Midbrain (tissue), 1 donor: Measurements from ENCODE around the gene RBMX.
"Not testable (repeated sequence)": the region's sequence is repeated elsewhere in the genome, so short reads cannot be mapped to it uniquely, and the experiment has no call there.

Source experiments
- DNase-seq: peaks from one replicate; lab custom pipeline; 2025; lab: John Stamatoyannopoulos, UW

Gene RBMX

DNA sequence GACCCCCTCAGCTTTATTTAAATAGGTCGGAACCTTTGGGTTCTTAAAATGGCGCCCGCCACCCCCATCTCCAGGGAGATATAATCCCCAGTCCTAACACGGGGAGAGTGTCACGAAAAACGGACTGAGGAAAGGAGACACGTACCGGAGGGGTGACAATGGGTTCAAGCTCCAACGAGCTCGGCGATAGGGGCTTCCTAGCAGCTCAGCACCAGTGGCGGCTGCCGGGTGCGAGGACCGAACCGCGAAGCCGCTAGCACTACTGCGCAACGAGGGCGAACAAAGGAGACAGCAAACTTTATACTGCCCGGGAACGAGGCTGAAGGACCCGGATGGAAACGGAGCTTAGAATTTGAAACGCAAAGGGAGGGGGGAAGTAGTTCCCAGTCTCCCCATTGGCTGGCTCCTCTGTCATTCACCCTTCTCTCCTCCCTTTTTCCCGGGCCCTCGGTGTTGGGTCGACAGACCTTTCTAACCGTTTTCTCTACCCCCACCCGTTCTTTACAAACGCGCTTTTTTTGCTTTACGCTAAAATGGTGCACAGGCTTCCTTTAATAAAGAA lies at the start of gene RBMX:
Gene RBMX, minus strand, starts transcription at position 274 of the 562 bp plus-strand sequence. CDS start 1,298 bp downstream, outside the sequence.
- DNase-seq: peak; percentile 94

DNA sequence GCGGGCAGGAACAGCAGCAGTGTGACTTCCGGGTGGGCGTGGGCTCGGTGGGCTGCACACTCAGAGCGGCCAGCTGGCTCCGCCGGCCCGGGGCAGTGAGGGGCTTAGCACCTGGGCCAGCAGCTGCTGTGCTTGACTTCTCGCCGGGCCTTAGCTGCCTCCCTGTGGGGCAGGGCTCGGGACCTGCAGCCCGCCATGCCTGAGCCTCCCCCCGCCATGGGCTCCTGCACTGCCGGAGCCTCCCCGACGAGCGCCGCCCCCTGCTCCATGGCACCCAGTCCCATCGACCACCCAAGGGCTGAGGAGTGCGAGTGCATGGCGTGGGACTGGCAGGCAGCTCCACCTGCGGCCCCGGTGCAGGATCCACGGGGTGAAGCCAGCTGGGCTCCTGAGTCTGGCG lies 40.9 kb upstream of the RBMX start:
- not testable (repeated sequence) for DNase-seq

DNA sequence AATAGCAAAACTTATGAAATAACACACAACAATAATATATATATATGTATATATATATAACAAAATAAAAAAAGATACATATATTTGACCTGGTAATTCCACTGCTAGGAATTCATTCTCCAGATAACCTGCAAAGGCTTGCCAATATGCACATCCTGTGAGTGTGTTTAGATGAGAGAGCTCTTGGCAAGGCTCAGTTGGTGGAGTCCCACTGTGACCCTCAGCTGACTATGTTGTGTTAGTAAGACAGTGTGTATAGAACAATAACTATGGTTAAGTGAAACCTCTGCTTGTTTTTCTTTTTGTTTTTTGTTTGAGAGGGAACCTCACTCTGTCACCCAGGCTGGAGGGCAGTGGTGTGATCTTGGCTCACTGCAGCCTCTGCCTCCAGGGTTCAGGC lies 39.5 kb upstream of the RBMX start:
- no peak for DNase-seq

DNA sequence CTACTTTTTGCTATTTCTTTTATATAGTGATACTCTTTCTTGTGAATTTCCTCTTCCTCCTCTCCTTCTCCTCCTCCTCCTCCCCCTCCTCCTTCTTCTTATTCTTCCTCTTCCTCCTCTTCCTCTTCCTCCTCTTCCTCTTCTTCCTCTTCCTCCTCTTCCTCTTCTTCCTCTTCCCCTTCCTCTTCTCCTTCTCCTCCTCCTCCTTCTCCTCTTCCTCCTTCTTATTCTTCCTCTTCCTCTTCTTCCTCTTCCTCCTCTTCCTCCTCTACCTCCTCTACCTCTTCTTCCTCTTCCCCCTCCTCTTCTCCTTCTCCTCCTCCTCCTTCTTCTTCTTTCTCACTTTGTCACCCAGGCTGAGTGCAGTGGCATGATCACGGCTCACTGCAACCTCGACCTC lies 36.3 kb upstream of the RBMX start:
- DNase-seq: no peak

DNA sequence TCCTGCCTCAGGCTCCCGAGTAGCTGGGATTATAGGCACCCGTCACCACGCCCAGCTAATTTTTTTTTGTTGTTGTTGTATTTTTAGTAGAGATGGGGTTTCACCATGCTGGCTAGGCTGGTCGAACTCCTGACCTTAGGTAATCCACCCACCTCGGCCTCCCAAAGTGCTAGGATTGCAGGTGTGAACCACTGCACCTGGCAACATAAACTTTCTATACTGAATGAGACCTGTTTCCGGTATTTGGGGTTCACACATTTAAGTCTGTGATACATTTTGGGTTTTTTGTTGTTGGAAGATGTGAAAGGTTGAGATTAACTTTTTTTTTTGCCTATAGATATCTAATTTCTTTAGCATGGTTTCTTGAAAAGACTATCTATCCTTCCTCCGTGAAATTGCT lies 31.1 kb upstream of the RBMX start:
- DNase-seq: not testable (repeated sequence)

GRCh38 chrX:136911253-136911652 lies 30.7 kb upstream of the RBMX start:
- DNase-seq: no peak

DNA sequence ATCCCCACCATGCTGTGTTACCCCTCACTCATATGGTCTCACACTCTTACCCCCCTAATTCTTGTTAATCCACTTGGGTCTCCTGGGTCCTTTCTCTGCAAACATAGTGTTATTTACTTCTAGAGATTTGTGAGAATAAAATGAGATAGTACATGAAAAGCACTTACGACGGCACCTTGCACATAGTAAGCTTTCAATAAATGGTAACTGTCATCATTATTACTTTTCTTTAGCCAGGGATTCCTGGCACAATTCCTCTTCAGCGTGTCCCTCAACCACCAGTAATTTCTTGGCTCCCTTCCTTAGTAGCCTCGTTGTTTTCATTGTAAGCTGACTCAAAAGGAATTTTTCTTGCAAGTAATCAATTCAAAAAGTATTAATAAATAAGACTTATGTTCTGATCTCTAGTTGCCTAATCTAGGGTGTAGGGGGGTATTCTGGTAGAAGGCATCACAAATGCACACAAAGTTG lies 30.1 kb upstream of the RBMX start:
- no peak for DNase-seq

GRCh38 chrX:136909706-136910564 lies 29.4 kb upstream of the RBMX start:
- DNase-seq: peak; percentile 63

DNA sequence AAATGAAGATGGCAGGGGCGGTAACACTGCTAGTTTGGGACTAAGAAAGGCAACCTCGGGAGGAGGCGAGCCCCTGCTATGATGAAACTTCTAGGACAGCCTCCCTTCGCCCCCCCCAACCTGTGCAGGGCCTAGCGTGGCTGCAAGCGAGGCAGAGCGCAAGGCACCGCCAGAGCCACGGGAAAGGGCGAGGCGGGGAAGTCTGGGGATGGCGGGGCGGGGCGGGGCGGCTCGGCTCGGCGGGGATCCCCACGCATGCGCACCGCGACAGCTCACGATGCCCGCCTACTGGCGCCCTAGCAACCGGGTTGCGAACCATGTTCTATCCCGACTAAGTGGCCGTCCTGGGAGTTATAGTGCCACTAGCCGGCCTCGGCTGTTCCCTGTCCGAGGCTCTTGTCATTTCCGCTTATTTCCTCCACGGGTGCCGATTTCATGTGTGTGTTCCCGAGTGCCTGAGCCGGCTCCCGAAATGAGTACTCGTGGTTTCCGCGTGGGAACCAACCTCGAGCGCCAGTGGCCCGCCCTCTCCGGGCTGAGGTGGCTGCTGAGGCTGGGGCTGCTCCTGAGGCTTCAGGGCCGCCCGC lies 28.7 kb upstream of the RBMX start:
- DNase-seq: peak; percentile 79

- peak; percentile 6 for DNase-seq
Observed at GRCh38 chrX:136907621-136908020, 27.1 kb upstream of the RBMX start.

- DNase-seq: no peak
Observed at GRCh38 chrX:136906921-136907510, 26.5 kb upstream of the RBMX start.

GRCh38 chrX:136904067-136904466 lies 23.5 kb upstream of the RBMX start:
- not testable (repeated sequence) for DNase-seq

GRCh38 chrX:136900071-136900470 lies 19.5 kb upstream of the RBMX start:
- DNase-seq: not testable (repeated sequence)

DNA sequence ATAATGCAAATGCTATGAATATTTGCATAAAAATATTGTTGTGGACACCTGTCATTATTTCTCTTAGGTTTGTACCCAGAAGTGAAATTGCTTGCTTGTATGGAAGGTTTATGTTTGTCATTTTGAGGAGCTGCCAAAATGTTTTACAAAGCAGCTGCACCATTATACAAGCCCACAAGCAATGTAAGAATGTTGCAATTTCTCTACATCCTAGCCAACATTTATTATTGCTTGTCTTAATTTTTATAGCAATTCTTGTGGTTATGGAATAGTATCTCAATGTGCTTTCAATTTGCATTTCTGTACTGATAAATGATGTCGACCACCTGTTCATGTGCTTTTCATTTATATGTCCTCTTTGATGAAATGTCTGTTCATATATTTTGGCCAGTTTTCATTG lies 18.7 kb upstream of the RBMX start:
- DNase-seq: no peak

DNA sequence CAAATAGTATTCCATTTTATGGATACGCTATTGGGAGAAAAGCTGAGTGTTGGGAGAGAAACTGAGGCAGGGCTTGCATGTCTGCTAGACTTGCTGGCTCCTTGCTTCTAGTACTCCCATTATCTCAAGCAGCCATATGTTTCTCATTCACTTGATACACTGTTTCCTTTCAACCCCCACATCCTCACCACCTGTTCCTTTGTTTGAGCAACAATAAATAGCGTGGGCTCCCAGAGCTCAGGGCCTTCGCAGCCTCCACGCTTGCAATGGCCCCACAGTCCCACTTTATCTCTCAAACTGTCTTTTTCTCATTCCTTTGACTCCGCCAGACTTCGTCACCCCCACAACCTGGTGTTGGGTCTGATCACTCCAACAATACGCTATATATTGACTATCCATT lies 18.2 kb upstream of the RBMX start:
- not testable (repeated sequence) for DNase-seq

- DNase-seq: no peak
Observed at GRCh38 chrX:136896121-136896914, 15.8 kb upstream of the RBMX start.

DNA sequence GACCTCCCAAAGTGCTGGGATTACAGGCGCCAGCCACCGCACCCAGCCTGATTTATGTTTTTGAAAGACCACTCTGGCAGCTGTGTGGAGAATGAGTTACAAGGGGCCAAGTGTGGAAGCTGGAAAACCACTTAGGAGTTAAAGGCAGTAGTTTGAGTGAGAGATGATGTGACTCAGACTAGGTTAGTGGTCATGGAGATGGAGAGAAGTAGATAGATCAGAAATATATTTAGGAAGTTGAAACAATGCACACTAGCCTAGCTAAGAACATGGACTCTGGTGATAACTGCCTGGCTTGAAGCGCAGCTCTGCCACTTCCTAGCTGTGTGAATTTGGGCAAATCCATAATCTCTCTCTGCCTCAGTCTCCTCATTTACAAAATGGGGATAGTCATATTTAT lies 11.9 kb upstream of the RBMX start:
- DNase-seq: no peak

- DNase-seq: not testable (repeated sequence)
Observed at GRCh38 chrX:136890596-136890995, 10.1 kb upstream of the RBMX start.

DNA sequence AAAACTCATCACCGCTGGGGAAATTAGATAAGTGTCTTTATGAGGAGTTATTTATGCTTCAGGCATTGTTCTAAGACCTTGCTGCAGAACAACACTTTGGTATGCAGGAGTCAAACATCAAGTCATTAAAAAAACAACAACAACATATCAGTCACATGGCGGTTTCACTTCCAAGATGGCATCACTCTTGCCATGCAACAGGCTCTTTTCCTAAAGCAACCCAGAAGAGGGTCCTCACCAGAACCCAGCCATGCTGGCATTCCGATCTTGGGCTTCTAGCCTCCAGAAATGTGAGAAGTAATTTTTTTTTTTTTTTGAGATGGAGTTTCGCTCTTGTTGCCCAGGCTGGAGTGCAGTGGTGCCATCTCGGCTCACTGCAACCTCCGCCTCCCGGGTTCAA lies 8.7 kb upstream of the RBMX start:
- DNase-seq: no peak

- DNase-seq: no peak
Observed at GRCh38 chrX:136880003-136880451, 498 bp downstream of the RBMX start.

- no peak for DNase-seq
Observed at GRCh38 chrX:136879001-136879687, 1.4 kb downstream of the RBMX start.
